GM18498 (cell line): ENCODE data around the gene NUFIP2.
"Not testable (repeated sequence)": the region's sequence is repeated elsewhere in the genome, so short reads cannot be mapped to it uniquely, and the experiment has no call there.

Experiments used
- ATAC-seq: cut with Tn5 transposase; IDR thresholded peaks from one replicate; pipeline ENCODE4 v1.9.1; 2021; ENCODE audit warnings: mild to moderate bottlenecking, moderate library complexity; ENCODE audit not compliant: unreplicated experiment

NUFIP2 gene

GRCh38 chr17:29240968-29241963 is 52.7 kb downstream of the NUFIP2 start:
- ATAC-seq: no peak

GRCh38 chr17:29240477-29240876 is 53.5 kb downstream of the NUFIP2 start:
- no peak for ATAC-seq

GRCh38 chr17:29238133-29238850 is 55.7 kb downstream of the NUFIP2 start:
- no peak for ATAC-seq

GRCh38 chr17:29237476-29238132 is 56.3 kb downstream of the NUFIP2 start:
- no peak for ATAC-seq

GRCh38 chr17:29235904-29236303 is 58.0 kb downstream of the NUFIP2 start:
- ATAC-seq: no peak

GRCh38 chr17:29234972-29235371 is 59.0 kb downstream of the NUFIP2 start:
- not testable (repeated sequence) for ATAC-seq

- no peak for ATAC-seq
These were observed 60.6 kb downstream of the NUFIP2 start for GRCh38 chr17:29233301-29233700.

- ATAC-seq: no peak
These were observed 68.6 kb downstream of the NUFIP2 start for GRCh38 chr17:29225396-29225795.

GRCh38 chr17:29221338-29221737 is 72.6 kb downstream of the NUFIP2 start:
- not testable (repeated sequence) for ATAC-seq

GRCh38 chr17:29219378-29220047 is 74.4 kb downstream of the NUFIP2 start:
- peak; percentile 54 for ATAC-seq

GRCh38 chr17:29216856-29217255 is 77.1 kb downstream of the NUFIP2 start:
- no peak for ATAC-seq

GRCh38 chr17:29216181-29216580 is 77.8 kb downstream of the NUFIP2 start:
- ATAC-seq: no peak

- no peak for ATAC-seq
These were observed 78.2 kb downstream of the NUFIP2 start for GRCh38 chr17:29215717-29216116.

GRCh38 chr17:29215174-29215573 is 78.8 kb downstream of the NUFIP2 start:
- no peak for ATAC-seq

GRCh38 chr17:29214215-29215146 is 79.5 kb downstream of the NUFIP2 start:
- no peak for ATAC-seq

GRCh38 chr17:29212681-29213121 is 81.2 kb downstream of the NUFIP2 start:
- ATAC-seq: no peak

- no peak for ATAC-seq
These were observed 81.8 kb downstream of the NUFIP2 start for GRCh38 chr17:29212094-29212631.

- no peak for ATAC-seq
These were observed 83.1 kb downstream of the NUFIP2 start for GRCh38 chr17:29210879-29211278.

GRCh38 chr17:29209073-29209472 is 84.9 kb downstream of the NUFIP2 start:
- no peak for ATAC-seq
